H9 (cell line): Measurements from ENCODE around the gene MPZL3. TPM values are rescaled to one million over a fixed set of nuclear protein-coding genes. Genes with fewer than 3 reads are reported as not detected.

Experiments used
- DNase-seq: peaks from one replicate; pipeline ENCODE4 v3.0.0-alpha.2; 2017
- H2AFZ ChIP-seq: one replicate; pipeline ENCODE4 v1.6.1; 2013; ENCODE audit warnings: mild to moderate bottlenecking, low read length, control low read depth, moderate library complexity
- H2AK5ac ChIP-seq: 2 replicates; pipeline ENCODE4 v1.6.1; 2013; ENCODE audit warnings: low read length, control low read depth, mixed read lengths; ENCODE audit not compliant: insufficient read length
- H2BK120ac ChIP-seq: one replicate; pipeline ENCODE4 v1.6.1; 2013; ENCODE audit warnings: low read depth, mild to moderate bottlenecking, low read length, control low read depth, inconsistent platforms; ENCODE audit not compliant: poor library complexity, severe bottlenecking
- H2BK12ac ChIP-seq: 2 replicates; pipeline ENCODE4 v1.6.1; 2013; ENCODE audit warnings: low read length, control low read depth, mixed read lengths, low read depth; ENCODE audit not compliant: insufficient read length
- H2BK15ac ChIP-seq: 2 replicates; pipeline ENCODE4 v1.6.1; 2013; ENCODE audit warnings: low read depth, low read length, control low read depth
- H2BK20ac ChIP-seq: one replicate; pipeline ENCODE4 v1.6.1; 2013; ENCODE audit warnings: low read depth, mild to moderate bottlenecking, low read length, control low read depth, inconsistent platforms; ENCODE audit not compliant: poor library complexity, severe bottlenecking
- H2BK5ac ChIP-seq: 2 replicates; pipeline ENCODE4 v1.6.1; 2013; ENCODE audit warnings: low read length, control low read depth, mixed read lengths; ENCODE audit not compliant: insufficient read length
- H3K14ac ChIP-seq: 2 replicates; pipeline ENCODE4 v1.6.1; 2013; ENCODE audit warnings: low read length, control low read depth; ENCODE audit not compliant: insufficient read depth
- H3K18ac ChIP-seq: 2 replicates; pipeline ENCODE4 v1.6.1; 2013; ENCODE audit warnings: low read depth, mild to moderate bottlenecking, mixed read lengths, low read length, control low read depth; ENCODE audit not compliant: insufficient read length
- H3K23ac ChIP-seq: 2 replicates; pipeline ENCODE4 v1.6.1; 2013; ENCODE audit warnings: low read length, control low read depth, mixed read lengths, low read depth; ENCODE audit not compliant: insufficient read length
- H3K23me2 ChIP-seq: 2 replicates; pipeline ENCODE4 v1.6.1; 2013; ENCODE audit warnings: low read depth, mild to moderate bottlenecking, mixed read lengths, low read length, control low read depth; ENCODE audit not compliant: insufficient read length, poor library complexity, severe bottlenecking
- H3K27ac ChIP-seq: 2 replicates; pipeline ENCODE4 v1.5.1; 2013; ENCODE audit warnings: low read length, control low read depth, mixed read lengths, low read depth; ENCODE audit not compliant: insufficient read length
- H3K27me3 ChIP-seq: 2 replicates; pipeline ENCODE4 v1.6.1; 2013; ENCODE audit warnings: low read length, control low read depth, inconsistent platforms; ENCODE audit not compliant: insufficient read depth
- H3K4ac ChIP-seq: 2 replicates; pipeline ENCODE4 v1.6.1; 2013; ENCODE audit warnings: low read depth, mild to moderate bottlenecking, control low read depth, inconsistent platforms, low read length, moderate library complexity
- H3K4me1 ChIP-seq: 2 replicates; pipeline ENCODE4 v1.6.1; 2013; ENCODE audit warnings: low read length, control low read depth, inconsistent platforms; ENCODE audit not compliant: insufficient read depth
- H3K4me2 ChIP-seq: 2 replicates; pipeline ENCODE4 v1.6.1; 2013; ENCODE audit warnings: low read length, control low read depth, mixed read lengths; ENCODE audit not compliant: insufficient read length, insufficient read depth
- H3K56ac ChIP-seq: 2 replicates; pipeline ENCODE4 v1.6.1; 2013; ENCODE audit warnings: low read depth, mild to moderate bottlenecking, mixed read lengths, low read length, control low read depth; ENCODE audit not compliant: insufficient read length
- H3K79me1 ChIP-seq: 2 replicates; pipeline ENCODE4 v1.6.1; 2013; ENCODE audit warnings: low read depth, mild to moderate bottlenecking, moderate library complexity, low read length, control low read depth, inconsistent platforms; ENCODE audit not compliant: insufficient read depth, poor library complexity, severe bottlenecking
- H3K79me2 ChIP-seq: 2 replicates; pipeline ENCODE4 v1.6.1; 2013; ENCODE audit warnings: low read length, control low read depth, inconsistent platforms; ENCODE audit not compliant: insufficient read depth
- H3K9ac ChIP-seq: 2 replicates; pipeline ENCODE4 v1.6.1; 2013; ENCODE audit warnings: low read length, control low read depth, mixed read lengths; ENCODE audit not compliant: insufficient read length; ENCODE audit errors: extremely low read depth
- H3K9me3 ChIP-seq: one replicate; pipeline ENCODE4 v1.6.1; 2013; ENCODE audit warnings: low read depth, low read length, inconsistent platforms; ENCODE audit not compliant: control insufficient read depth
- H3T11ph ChIP-seq: one replicate; pipeline ENCODE4 v1.6.1; 2013; ENCODE audit warnings: mild to moderate bottlenecking, low read length, control low read depth, inconsistent platforms
- H4K20me1 ChIP-seq: one replicate; pipeline ENCODE4 v1.6.1; 2013; ENCODE audit not compliant: control insufficient read depth, insufficient read length, insufficient read depth
- H4K5ac ChIP-seq: 2 replicates; pipeline ENCODE4 v1.6.1; 2013; ENCODE audit warnings: low read depth, mild to moderate bottlenecking, mixed read lengths, low read length, control low read depth; ENCODE audit not compliant: insufficient read length
- H4K8ac ChIP-seq: replicated peaks from 2 replicates; pipeline ENCODE4 v1.6.1; 2013; ENCODE audit warnings: low read length, control low read depth, mixed read lengths, low read depth; ENCODE audit not compliant: insufficient read length
- H4K91ac ChIP-seq: 2 replicates; pipeline ENCODE4 v1.6.1; 2013; ENCODE audit warnings: low read depth, mild to moderate bottlenecking, moderate library complexity, mixed read lengths, low read length, control low read depth; ENCODE audit not compliant: insufficient read length
- H3K27ac Mint-ChIP-seq, 3 experiments: 2 replicates in 2 of 3; 3 replicates in 1 of 3; pipeline ENCODE4 v1.8.0; 2020 to 2021; ENCODE audit warnings: mixed read lengths in 3 of 3, mild to moderate bottlenecking in 1 of 3, moderate library complexity in 1 of 3
- H3K27me3 Mint-ChIP-seq: 2 replicates; pipeline ENCODE4 v1.8.0; 2021; ENCODE audit warnings: low read depth, mild to moderate bottlenecking, moderate library complexity, mixed read lengths
- H3K36me3 Mint-ChIP-seq, 3 experiments: 2 replicates in 2 of 3; 3 replicates in 1 of 3; pipeline ENCODE4 v1.8.0; 2020 to 2021; ENCODE audit warnings: low read depth in 3 of 3, mixed read lengths in 3 of 3; ENCODE audit not compliant: insufficient read depth in 1 of 3
- H3K4me1 Mint-ChIP-seq, 2 experiments: 2 replicates each; pipeline ENCODE4 v1.8.0; 2020; ENCODE audit warnings: mixed read lengths in 2 of 2
- H3K4me3 Mint-ChIP-seq, 2 experiments: 2 replicates in 1 of 2; 3 replicates in 1 of 2; pipeline ENCODE4 v1.8.0; 2020 to 2021; ENCODE audit warnings: mild to moderate bottlenecking in 2 of 2, mixed read lengths in 2 of 2, moderate library complexity in 1 of 2
- H3K9me3 Mint-ChIP-seq, 2 experiments: 2 replicates in 1 of 2; 3 replicates in 1 of 2; pipeline ENCODE4 v1.8.0; 2020; ENCODE audit warnings: mild to moderate bottlenecking in 2 of 2, mixed read lengths in 2 of 2, moderate library complexity in 1 of 2
- WGBS: extraction: QIAGEN DNeasy Blood & Tissue Kit; methylation state at CpG from one replicate; pipeline ENCODE4 v1.1.7; 2013; ENCODE audit warnings: missing lambda C conversion rate, low lambda C conversion rate, mixed read lengths; ENCODE audit not compliant: insufficient read length; ENCODE audit errors: extremely low coverage; 5-methylcytosine and 5-hydroxymethylcytosine counted together
- total RNA-seq: library from RNA; stranded (reverse); gene quantifications from 2 replicates; pipeline ENCODE4 v1.2.1, GENCODE V29; 2021
- TF ChIP-seq, protein P1 (sequence below): fragments of 200-600 bp; sonication (generic); conservative IDR thresholded peaks from 3 replicates; pipeline ENCODE4 v1.8.0; 2021; ENCODE audit warnings: antibody characterized with exemption, mild to moderate bottlenecking

Gene MPZL3
- total RNA-seq, 1 experiment from 2014 or later: 2.6 TPM

DNA sequence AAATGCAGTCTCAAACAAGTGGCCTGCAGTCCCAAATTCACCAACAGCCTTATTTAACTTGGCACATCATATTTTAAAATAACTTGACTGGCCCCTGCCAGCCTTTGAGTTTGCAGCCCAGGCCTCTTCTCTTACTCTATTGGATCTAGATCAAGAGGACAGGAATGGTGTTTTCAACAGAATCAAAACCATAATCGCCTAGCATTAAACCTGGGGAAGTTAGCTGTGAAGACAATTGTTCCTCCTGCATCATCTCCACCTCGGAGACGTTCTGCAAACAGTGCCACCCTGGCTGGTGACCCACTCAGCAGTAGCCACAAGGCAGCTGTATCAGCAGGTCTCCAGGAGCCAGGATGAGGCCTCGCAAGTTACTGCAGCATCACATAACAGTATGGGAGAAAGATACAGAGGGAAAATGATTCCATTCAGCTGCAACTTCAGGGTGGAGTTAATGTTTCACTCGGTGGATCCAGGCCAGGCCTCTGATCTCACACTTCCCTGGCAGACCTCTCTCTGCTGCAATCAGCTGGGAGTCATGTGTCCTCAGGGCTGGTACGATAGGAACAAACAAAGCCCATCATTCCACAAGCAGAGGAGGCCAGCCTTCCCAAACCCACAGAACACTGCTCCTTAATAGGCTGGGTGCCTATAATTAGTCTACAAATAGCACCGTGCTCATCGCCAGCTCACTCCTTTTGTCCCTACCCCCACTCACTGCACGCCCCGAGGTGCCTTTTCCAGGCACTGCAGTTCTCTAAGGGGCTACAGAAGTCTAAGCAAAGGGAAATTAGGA, 57.1 kb downstream of the MPZL3 start:
- no peak overlapping the region for H3T11ph ChIP-seq
- no peaks in the 10 kb centered on the region for H3K23me2 ChIP-seq
- no peak overlapping the region for H4K8ac ChIP-seq
- H2BK12ac ChIP-seq: no peak overlapping the region
- H2BK5ac ChIP-seq: no peak overlapping the region
- no peaks in the 10 kb centered on the region for H3K9me3 ChIP-seq
- no peaks in the 10 kb centered on the region for H3K27me3 ChIP-seq
- H3K23ac ChIP-seq: no peak overlapping the region
- Mint-ChIP-seq H3K4me1 (peaks cover 39 to 41% of the 10 kb centered on the region in 2 experiments), H3K9me3 (peaks cover 20 to 21% of the 10 kb centered on the region in 2 experiments), H3K4me3 (no peak overlapping the region; a peak in 1 of 5 replicates), H3K27me3 (peaks cover 19% of the 10 kb centered on the region), H3K27ac (no peak overlapping the region), H3K36me3 (peaks cover 0 to 18% (median 4%) of the 10 kb centered on the region in 3 experiments; a peak in 4 of 7 replicates)
- H3K79me2 ChIP-seq: no peaks in the 10 kb centered on the region
- H3K4me2 ChIP-seq: no peak overlapping the region
- TF ChIP-seq, protein P1, sequence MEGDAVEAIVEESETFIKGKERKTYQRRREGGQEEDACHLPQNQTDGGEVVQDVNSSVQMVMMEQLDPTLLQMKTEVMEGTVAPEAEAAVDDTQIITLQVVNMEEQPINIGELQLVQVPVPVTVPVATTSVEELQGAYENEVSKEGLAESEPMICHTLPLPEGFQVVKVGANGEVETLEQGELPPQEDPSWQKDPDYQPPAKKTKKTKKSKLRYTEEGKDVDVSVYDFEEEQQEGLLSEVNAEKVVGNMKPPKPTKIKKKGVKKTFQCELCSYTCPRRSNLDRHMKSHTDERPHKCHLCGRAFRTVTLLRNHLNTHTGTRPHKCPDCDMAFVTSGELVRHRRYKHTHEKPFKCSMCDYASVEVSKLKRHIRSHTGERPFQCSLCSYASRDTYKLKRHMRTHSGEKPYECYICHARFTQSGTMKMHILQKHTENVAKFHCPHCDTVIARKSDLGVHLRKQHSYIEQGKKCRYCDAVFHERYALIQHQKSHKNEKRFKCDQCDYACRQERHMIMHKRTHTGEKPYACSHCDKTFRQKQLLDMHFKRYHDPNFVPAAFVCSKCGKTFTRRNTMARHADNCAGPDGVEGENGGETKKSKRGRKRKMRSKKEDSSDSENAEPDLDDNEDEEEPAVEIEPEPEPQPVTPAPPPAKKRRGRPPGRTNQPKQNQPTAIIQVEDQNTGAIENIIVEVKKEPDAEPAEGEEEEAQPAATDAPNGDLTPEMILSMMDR: no peak
- H3K27ac ChIP-seq: no peak overlapping the region
- H3K18ac ChIP-seq: peak overlapping the region; percentile 14
- no peak overlapping the region for H3K9ac ChIP-seq
- H2BK20ac ChIP-seq: no peak overlapping the region
- H2BK120ac ChIP-seq: no peak overlapping the region
- no CpG with 5 or more reads among the region's 10 CpGs for WGBS
- H4K5ac ChIP-seq: no peak overlapping the region
- H3K4me1 ChIP-seq: no peaks in the 10 kb centered on the region
- no peak overlapping the region for H3K4ac ChIP-seq
- no peak overlapping the region for H2AK5ac ChIP-seq
- DNase-seq: no peak
- no peak overlapping the region for H2BK15ac ChIP-seq
- no peaks in the 10 kb centered on the region for H4K20me1 ChIP-seq
- no peak overlapping the region for H3K14ac ChIP-seq
- no peak overlapping the region for H4K91ac ChIP-seq
- no peaks in the 10 kb centered on the region for H3K79me1 ChIP-seq
- no peak overlapping the region for H2AFZ ChIP-seq
- no peak overlapping the region for H3K56ac ChIP-seq
